Activated T-cell treated with anti-CD3 and anti-CD28 coated beads for 24 hours (primary cell): ENCODE results near the gene ZNF341.
"Not testable (repeated sequence)": the region's sequence is repeated elsewhere in the genome, so short reads cannot be mapped to it uniquely, and the experiment has no call there.

ENCODE experiments used
- DNase-seq: peaks from one replicate; pipeline ENCODE4 v3.0.0-alpha.2; 2020; ENCODE audit warnings: low read depth

Gene ZNF341

GRCh38 chr20:33730946-33731692 is 677 bp upstream of the ZNF341 start:
- no peak for DNase-seq

GRCh38 chr20:33732166-33732970 is 572 bp downstream of the ZNF341 start:
- peak; percentile 76 for DNase-seq

- no peak for DNase-seq
Observed at GRCh38 chr20:33733654-33734576, 2.1 kb downstream of the ZNF341 start.

- DNase-seq, result no peak
Observed at GRCh38 chr20:33736962-33737361, 5.2 kb downstream of the ZNF341 start.

GRCh38 chr20:33739493-33739892 is 7.7 kb downstream of the ZNF341 start:
- DNase-seq, result no peak

GRCh38 chr20:33740189-33740588 is 8.4 kb downstream of the ZNF341 start:
- DNase-seq, result no peak

GRCh38 chr20:33744181-33744580 is 12.4 kb downstream of the ZNF341 start:
- no peak for DNase-seq

GRCh38 chr20:33744773-33745385 is 13.1 kb downstream of the ZNF341 start:
- no peak for DNase-seq

- DNase-seq, result no peak
Observed at GRCh38 chr20:33746325-33746998, 14.7 kb downstream of the ZNF341 start.

GRCh38 chr20:33751775-33752174 is 20.0 kb downstream of the ZNF341 start:
- no peak for DNase-seq

GRCh38 chr20:33753143-33753542 is 21.3 kb downstream of the ZNF341 start:
- DNase-seq, result no peak

- DNase-seq, result no peak
Observed at GRCh38 chr20:33753763-33754162, 22.0 kb downstream of the ZNF341 start.

- DNase-seq, result not testable (repeated sequence)
Observed at GRCh38 chr20:33755936-33756490, 24.2 kb downstream of the ZNF341 start.

- no peak for DNase-seq
Observed at GRCh38 chr20:33757046-33757445, 25.2 kb downstream of the ZNF341 start.

- DNase-seq, result no peak
Observed at GRCh38 chr20:33757458-33757857, 25.7 kb downstream of the ZNF341 start.

GRCh38 chr20:33761698-33762250 is 30.0 kb downstream of the ZNF341 start:
- DNase-seq, result no peak

- DNase-seq, result no peak
Observed at GRCh38 chr20:33765099-33765498, 33.3 kb downstream of the ZNF341 start.

- DNase-seq, result no peak
Observed at GRCh38 chr20:33765592-33765991, 33.8 kb downstream of the ZNF341 start.

GRCh38 chr20:33766686-33767085 is 34.9 kb downstream of the ZNF341 start:
- no peak for DNase-seq

GRCh38 chr20:33767777-33768138 is 36.0 kb downstream of the ZNF341 start:
- DNase-seq, result no peak

- DNase-seq, result no peak
Observed at GRCh38 chr20:33769043-33769442, 37.2 kb downstream of the ZNF341 start.
